ENCODE measurements around the gene GTF2A1L. TPM values are rescaled to one million over a fixed set of nuclear protein-coding genes. Genes with fewer than 3 reads are reported as not detected.
"Not testable (repeated sequence)": the region's sequence is repeated elsewhere in the genome, so short reads cannot be mapped to it uniquely, and the experiment has no call there.

GTF2A1L gene
- total and polyA plus RNA-seq, 2 experiments from 2014 or later, result 0.65 to 0.94 TPM

DNA sequence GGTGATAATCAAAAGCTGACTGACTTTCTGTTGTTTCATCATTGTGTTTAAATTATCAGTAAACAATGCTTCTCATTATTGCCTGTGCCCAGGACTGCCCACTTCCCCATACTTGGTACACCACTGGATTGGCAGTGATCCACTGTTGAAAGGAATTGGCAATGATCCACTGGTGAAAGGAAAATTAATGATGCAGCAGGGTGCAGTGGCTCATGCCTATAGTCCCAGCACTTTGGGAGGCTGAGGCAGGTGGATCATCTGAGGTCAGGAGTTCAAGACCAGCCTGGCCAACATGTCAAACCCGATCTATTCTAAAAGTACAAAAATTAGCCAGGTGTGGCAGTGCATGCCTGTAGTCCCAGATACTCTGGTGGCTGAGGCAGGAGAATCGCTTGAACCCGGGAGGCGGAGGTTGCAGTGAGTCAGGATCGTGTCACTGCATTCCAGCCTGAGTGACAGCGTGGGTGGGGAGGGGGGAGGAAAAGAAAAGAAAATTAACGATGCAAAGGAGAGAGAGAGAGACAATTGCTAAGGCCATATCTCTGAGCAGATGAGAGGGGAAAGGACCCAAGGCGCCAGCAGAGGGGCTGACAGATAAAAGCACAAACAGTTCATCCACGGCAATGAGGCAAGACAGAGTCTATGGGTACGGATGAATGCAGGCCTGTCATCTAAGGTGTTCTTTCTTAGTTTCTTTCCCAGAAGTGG, 10.2 kb upstream of the GTF2A1L start:
- Histone ChIP-seq H3K79me2 (replicated peaks; ENCODE audit: insufficient read depth) (no peaks in the 10 kb centered on the region), H4K20me1 (replicated peaks; ENCODE audit: insufficient read depth) (no peaks in the 10 kb centered on the region), H3F3A (replicated peaks; ENCODE audit: low read depth) (no peaks in the 10 kb centered on the region), H3K27me3 (ENCODE audit: insufficient read depth) (no peaks in the 10 kb centered on the region), H3K27ac (ENCODE audit: low read depth) (no peak overlapping the region), H2AFZ (no peak overlapping the region), H3K4me3 (no peak overlapping the region), H3K36me3 (ENCODE audit: insufficient read depth) (no peaks in the 10 kb centered on the region), H3K4me2 (no peak overlapping the region), H3K9me2 (ENCODE audit: insufficient read depth) (no peaks in the 10 kb centered on the region), H3K4me1 (ENCODE audit: insufficient read depth) (no peaks in the 10 kb centered on the region; the same call in 1 of the 2 replicates)
- Mint-ChIP-seq H3K27ac (no peak overlapping the region), H3K36me3 (ENCODE audit: low read depth) (no peaks in the 10 kb centered on the region), H3K4me3 (no peak overlapping the region), H3K9me3 (peaks cover 2% of the 10 kb centered on the region; the same call in 2 of the 3 replicates), H3K4me1 (peaks cover 5% of the 10 kb centered on the region; the same call in 2 of the 3 replicates), H3K27me3 (ENCODE audit: insufficient read depth, low read depth, poor library complexity) (peaks cover 4% of the 10 kb centered on the region)
- TF ChIP-seq STAT1 (IDR thresholded peaks at IDR 0.05; ENCODE audit: unreplicated experiment) (no peak), EZH2phosphoT487 (IDR thresholded peaks at IDR 0.05; ENCODE audit: unreplicated experiment) (no peak)
- DNase-seq (ENCODE audit: low spot score) (no peak), ATAC-seq (no peak)

DNA sequence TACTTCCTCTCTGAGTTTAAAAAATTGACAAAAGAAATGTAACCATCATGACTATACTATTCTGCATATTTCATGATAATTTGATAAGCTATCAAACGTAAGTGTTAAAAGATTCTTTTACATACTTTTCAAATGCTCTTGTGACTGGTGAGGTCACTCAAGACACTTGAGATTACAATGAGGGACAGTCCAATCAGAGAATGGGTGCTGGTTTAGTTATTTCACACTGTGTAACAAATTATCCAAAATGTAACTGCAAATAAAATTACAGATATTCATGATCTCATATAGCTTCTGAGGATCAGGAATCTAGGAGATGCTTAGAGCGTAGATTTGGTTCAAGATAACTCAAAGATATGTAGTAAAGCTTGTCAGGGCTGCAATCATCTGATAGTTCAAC, 4.4 kb upstream of the GTF2A1L start:
- Histone ChIP-seq H3K9me2 (ENCODE audit: insufficient read depth) (no peaks in the 10 kb centered on the region), H3K27me3 (ENCODE audit: insufficient read depth) (no peaks in the 10 kb centered on the region), H2AFZ (no peak overlapping the region), H3K79me2 (replicated peaks; ENCODE audit: insufficient read depth) (no peaks in the 10 kb centered on the region), H3F3A (replicated peaks; ENCODE audit: low read depth) (no peaks in the 10 kb centered on the region), H3K27ac (ENCODE audit: low read depth) (no peak overlapping the region), H3K4me1 (ENCODE audit: insufficient read depth) (no peaks in the 10 kb centered on the region; the same call in 1 of the 2 replicates), H3K4me3 (no peak overlapping the region), H3K4me2 (no peak overlapping the region), H3K36me3 (ENCODE audit: insufficient read depth) (peaks cover 5% of the 10 kb centered on the region; the same call in 1 of the 2 replicates), H4K20me1 (replicated peaks; ENCODE audit: insufficient read depth) (no peaks in the 10 kb centered on the region)
- ATAC-seq (no peak), DNase-seq (ENCODE audit: low spot score) (no peak)
- Mint-ChIP-seq H3K27ac (no peak overlapping the region), H3K27me3 (ENCODE audit: insufficient read depth, low read depth, poor library complexity) (peaks cover 3% of the 10 kb centered on the region), H3K4me3 (no peak overlapping the region), H3K9me3 (peaks cover 22% of the 10 kb centered on the region), H3K36me3 (ENCODE audit: low read depth) (peaks cover 15% of the 10 kb centered on the region; the same call in 2 of the 3 replicates), H3K4me1 (peaks cover 5% of the 10 kb centered on the region; the same call in 2 of the 3 replicates)
- TF ChIP-seq EZH2 (IDR thresholded peaks at IDR 0.05; ENCODE audit: low read depth, unreplicated experiment) (no peak), EZH2phosphoT487 (IDR thresholded peaks at IDR 0.05; ENCODE audit: unreplicated experiment) (no peak)
- TF ChIP-seq, protein P1, sequence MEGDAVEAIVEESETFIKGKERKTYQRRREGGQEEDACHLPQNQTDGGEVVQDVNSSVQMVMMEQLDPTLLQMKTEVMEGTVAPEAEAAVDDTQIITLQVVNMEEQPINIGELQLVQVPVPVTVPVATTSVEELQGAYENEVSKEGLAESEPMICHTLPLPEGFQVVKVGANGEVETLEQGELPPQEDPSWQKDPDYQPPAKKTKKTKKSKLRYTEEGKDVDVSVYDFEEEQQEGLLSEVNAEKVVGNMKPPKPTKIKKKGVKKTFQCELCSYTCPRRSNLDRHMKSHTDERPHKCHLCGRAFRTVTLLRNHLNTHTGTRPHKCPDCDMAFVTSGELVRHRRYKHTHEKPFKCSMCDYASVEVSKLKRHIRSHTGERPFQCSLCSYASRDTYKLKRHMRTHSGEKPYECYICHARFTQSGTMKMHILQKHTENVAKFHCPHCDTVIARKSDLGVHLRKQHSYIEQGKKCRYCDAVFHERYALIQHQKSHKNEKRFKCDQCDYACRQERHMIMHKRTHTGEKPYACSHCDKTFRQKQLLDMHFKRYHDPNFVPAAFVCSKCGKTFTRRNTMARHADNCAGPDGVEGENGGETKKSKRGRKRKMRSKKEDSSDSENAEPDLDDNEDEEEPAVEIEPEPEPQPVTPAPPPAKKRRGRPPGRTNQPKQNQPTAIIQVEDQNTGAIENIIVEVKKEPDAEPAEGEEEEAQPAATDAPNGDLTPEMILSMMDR (conservative IDR thresholded peaks at IDR 0.05; ENCODE audit: low read depth in 2 of 2), result no peak

DNA sequence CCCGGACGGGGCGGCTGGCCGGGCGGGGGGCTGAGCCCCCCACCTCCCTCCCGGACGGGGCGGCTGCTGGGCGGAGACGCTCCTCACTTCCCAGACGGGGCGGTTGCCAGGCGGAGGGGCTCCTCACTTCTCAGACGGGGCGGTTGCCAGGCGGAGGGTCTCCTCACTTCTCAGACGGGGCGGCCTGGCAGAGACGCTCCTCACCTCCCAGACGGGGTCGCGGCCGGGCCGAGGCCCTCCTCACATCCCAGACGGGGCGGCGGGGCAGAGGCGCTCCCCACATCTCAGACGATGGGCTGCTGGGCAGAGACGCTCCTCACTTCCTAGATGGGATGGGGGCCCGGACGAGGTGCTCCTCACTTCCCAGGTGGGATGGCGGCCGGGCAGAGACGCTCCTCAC, 3.1 kb upstream of the GTF2A1L start:
- H3K27ac ChIP-seq (ENCODE audit: low read depth); H3K4me3 ChIP-seq; H3K27me3 ChIP-seq (ENCODE audit: insufficient read depth); H3K27me3 Mint-ChIP-seq (ENCODE audit: insufficient read depth, low read depth, poor library complexity); H3K4me1 ChIP-seq (ENCODE audit: insufficient read depth); H3K36me3 ChIP-seq (ENCODE audit: insufficient read depth); DNase-seq (ENCODE audit: low spot score); H3K4me2 ChIP-seq; H3F3A ChIP-seq (replicated peaks; ENCODE audit: low read depth); H3K27ac Mint-ChIP-seq; H3K79me2 ChIP-seq (replicated peaks; ENCODE audit: insufficient read depth); H3K9me2 ChIP-seq (ENCODE audit: insufficient read depth); H2AFZ ChIP-seq; H4K20me1 ChIP-seq (replicated peaks; ENCODE audit: insufficient read depth); H3K4me3 Mint-ChIP-seq; ATAC-seq; H3K4me1 Mint-ChIP-seq: not testable (repeated sequence)
- peaks cover 15% of the 10 kb centered on the region; the same call in 2 of the 3 replicates for H3K36me3 Mint-ChIP-seq (ENCODE audit: low read depth)
- peaks cover 22% of the 10 kb centered on the region for H3K9me3 Mint-ChIP-seq
